ENCODE results near the gene UGT2B7. TPM values are rescaled to one million over a fixed set of nuclear protein-coding genes. Genes with fewer than 3 reads are reported as not detected.

UGT2B7 gene
- total RNA-seq, 4 donors from 2014 or later, result 0.68 to 1.5 (median 1.0) TPM; not detected in 1

DNA sequence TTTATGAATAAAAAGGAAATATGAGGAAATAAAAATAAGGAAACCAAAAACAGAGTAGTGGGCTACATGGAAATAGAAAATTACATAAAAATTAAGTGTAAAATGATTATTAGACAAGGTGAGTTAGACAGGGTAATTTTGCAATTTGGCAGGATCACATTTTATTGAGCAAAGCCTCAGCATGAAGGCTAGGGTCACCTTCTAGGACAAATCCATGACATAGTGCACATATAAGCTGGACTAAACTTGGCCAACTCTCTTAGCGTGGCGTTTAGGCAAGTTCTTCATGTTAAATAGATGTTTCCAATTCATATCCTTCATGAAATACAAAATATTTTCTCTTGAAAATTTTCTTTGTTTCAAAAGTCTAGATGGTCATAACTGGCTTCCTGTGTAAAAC is 25.7 kb upstream of the UGT2B7 start:
- no peak for TF ChIP-seq EP300 (IDR thresholded peaks at IDR 0.05)
- TF ChIP-seq POLR2AphosphoS5 (IDR thresholded peaks at IDR 0.05), result no peak
- no peak for TF ChIP-seq POLR2A (IDR thresholded peaks at IDR 0.05)
- TF ChIP-seq, protein P1, sequence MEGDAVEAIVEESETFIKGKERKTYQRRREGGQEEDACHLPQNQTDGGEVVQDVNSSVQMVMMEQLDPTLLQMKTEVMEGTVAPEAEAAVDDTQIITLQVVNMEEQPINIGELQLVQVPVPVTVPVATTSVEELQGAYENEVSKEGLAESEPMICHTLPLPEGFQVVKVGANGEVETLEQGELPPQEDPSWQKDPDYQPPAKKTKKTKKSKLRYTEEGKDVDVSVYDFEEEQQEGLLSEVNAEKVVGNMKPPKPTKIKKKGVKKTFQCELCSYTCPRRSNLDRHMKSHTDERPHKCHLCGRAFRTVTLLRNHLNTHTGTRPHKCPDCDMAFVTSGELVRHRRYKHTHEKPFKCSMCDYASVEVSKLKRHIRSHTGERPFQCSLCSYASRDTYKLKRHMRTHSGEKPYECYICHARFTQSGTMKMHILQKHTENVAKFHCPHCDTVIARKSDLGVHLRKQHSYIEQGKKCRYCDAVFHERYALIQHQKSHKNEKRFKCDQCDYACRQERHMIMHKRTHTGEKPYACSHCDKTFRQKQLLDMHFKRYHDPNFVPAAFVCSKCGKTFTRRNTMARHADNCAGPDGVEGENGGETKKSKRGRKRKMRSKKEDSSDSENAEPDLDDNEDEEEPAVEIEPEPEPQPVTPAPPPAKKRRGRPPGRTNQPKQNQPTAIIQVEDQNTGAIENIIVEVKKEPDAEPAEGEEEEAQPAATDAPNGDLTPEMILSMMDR (IDR thresholded peaks at IDR 0.05), result no peak
- Histone ChIP-seq H3K27me3 (no peaks in the 10 kb centered on the region), H3K9me3 (no peaks in the 10 kb centered on the region), H3K4me1 (no peaks in the 10 kb centered on the region), H3K36me3 (no peaks in the 10 kb centered on the region), H3K4me3 (no peak overlapping the region), H3K27ac (no peak overlapping the region)
- DNase-seq (ENCODE audit: low spot score in 2 of 2), result no peak
- 58% methylated on average over 2 of the region's 2 CpGs for WGBS

DNA sequence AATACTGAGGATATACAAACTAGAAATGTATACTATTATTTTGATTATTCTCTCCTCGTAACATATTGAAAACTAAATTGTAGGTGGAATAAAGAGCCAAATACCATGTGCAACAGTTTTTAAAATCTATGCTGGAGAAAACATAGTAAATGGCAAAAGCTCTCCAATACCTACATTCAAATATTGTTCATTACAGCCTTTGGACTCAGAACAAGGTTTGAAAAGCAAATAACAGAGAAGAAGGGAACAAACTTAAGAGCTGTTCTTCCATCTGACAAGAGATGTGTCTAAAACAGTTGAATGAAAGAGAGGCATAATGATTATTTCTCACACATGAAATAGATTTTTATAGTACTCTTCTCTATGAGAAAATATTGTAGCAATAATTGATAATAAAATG is 25.0 kb upstream of the UGT2B7 start:
- TF ChIP-seq POLR2A (IDR thresholded peaks at IDR 0.05), result no peak
- no peak for TF ChIP-seq POLR2AphosphoS5 (IDR thresholded peaks at IDR 0.05)
- TF ChIP-seq, protein P1 (IDR thresholded peaks at IDR 0.05), result no peak
- no peak for TF ChIP-seq EP300 (IDR thresholded peaks at IDR 0.05)
- no peaks in the 10 kb centered on the region for H3K4me1 ChIP-seq
- H3K36me3 ChIP-seq, result no peaks in the 10 kb centered on the region
- no peak overlapping the region for H3K4me3 ChIP-seq
- H3K27me3 ChIP-seq, result no peaks in the 10 kb centered on the region
- H3K27ac ChIP-seq, result no peak overlapping the region
- 86% methylated on average over 1 of the region's 1 CpG for whole genome bisulfite sequencing
- DNase-seq (ENCODE audit: low spot score in 2 of 2), result no peak
- no peaks in the 10 kb centered on the region for H3K9me3 ChIP-seq

DNA sequence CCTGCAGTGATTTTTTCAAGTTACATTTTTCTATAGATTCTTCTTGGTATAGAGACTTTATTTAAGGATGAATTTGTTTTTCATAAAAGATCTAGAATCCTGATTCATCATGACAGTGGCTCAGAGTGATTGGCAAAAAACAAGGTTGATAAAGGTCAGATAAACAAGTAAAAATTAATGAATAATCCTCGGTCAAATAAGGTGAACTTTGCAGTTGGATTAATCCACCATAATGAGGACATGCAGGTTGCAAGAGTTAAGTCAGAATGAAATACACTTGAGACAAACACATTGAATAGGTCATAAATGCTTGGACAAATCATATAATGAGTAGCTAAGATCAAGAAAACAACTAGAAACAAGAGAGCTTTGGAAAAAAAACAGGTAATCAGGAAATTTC is 22.9 kb upstream of the UGT2B7 start:
- H3K27me3 ChIP-seq, result no peaks in the 10 kb centered on the region
- TF ChIP-seq, protein P1 (IDR thresholded peaks at IDR 0.05), result no peak
- no peak for TF ChIP-seq POLR2AphosphoS5 (IDR thresholded peaks at IDR 0.05)
- no peak for TF ChIP-seq EP300 (IDR thresholded peaks at IDR 0.05)
- no peak for TF ChIP-seq POLR2A (IDR thresholded peaks at IDR 0.05)
- no peak overlapping the region for H3K27ac ChIP-seq
- no peaks in the 10 kb centered on the region for H3K36me3 ChIP-seq
- H3K9me3 ChIP-seq, result no peaks in the 10 kb centered on the region
- DNase-seq (ENCODE audit: low spot score in 2 of 2), result no peak
- WGBS, result 89% methylated on average over 1 of the region's 1 CpG
- H3K4me3 ChIP-seq, result no peak overlapping the region
- H3K4me1 ChIP-seq, result no peaks in the 10 kb centered on the region

DNA sequence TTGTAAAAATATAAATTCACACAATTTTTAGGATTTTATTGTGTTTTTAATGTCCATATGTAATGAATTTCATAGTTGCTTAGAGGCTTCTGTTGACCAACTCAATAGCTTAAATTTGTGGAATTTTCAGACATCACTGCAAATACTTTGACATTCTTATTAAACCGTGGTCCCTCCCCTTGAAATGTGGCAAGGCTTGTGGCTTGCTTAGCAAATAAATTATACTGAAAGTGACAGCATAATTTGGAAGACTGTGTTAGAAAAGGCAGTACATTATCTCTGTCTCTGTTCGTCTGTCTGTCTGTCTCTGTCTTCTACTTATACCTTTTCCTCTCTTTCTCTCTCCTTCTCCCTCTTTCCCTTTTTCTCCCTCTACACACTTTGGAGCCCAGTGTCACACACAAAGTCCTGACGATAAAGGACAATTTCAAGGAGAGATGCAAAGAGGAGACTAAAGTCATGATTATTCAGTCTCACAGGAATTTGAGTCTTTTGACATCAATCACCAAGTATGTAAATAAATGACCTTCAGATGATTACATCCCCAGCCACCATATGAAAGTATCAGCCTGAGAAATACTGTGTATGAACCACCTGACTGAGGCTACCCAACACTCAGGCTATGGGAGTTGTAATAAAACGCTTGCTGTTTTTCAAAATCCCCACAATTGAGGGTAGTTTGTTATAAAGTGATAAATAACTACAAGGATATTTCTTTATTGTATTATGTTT is 21.0 kb upstream of the UGT2B7 start:
- Histone ChIP-seq H3K9me3 (no peaks in the 10 kb centered on the region), H3K36me3 (no peaks in the 10 kb centered on the region), H3K27ac (no peak overlapping the region), H3K4me1 (no peaks in the 10 kb centered on the region), H3K27me3 (no peaks in the 10 kb centered on the region), H3K4me3 (no peak overlapping the region)
- TF ChIP-seq POLR2AphosphoS5 (IDR thresholded peaks at IDR 0.05) (no peak), POLR2A (IDR thresholded peaks at IDR 0.05) (no peak), EP300 (IDR thresholded peaks at IDR 0.05) (no peak)
- TF ChIP-seq, protein P1 (IDR thresholded peaks at IDR 0.05), result no peak
- WGBS, result 43% methylated on average over 4 of the region's 4 CpGs
- DNase-seq (ENCODE audit: low spot score in 2 of 2), result no peak

DNA sequence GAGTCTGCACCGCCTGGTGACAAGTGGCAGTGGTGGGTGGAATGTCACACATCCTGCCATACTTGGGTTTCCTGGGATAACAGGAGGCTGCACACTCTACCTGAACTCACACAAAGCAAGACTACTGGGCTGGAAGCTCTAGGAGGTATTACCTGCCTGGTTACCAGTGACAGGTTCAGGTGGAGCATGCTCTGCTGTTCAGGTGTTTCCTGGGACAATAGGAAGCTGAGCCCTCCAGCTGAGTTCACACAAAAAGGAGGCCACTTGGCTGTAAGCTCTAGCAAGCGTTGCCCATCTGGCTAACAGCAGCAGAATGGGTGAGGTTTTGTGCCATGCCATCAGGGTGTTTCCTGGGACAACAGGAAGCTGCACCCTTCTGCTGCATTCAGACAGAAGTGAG is 17.4 kb upstream of the UGT2B7 start:
- H3K9me3 ChIP-seq, result no peaks in the 10 kb centered on the region
- TF ChIP-seq, protein P1 (IDR thresholded peaks at IDR 0.05), result no peak
- TF ChIP-seq EP300 (IDR thresholded peaks at IDR 0.05) (no peak), POLR2AphosphoS5 (IDR thresholded peaks at IDR 0.05) (no peak), POLR2A (IDR thresholded peaks at IDR 0.05) (no peak)
- H3K27me3 ChIP-seq, result no peaks in the 10 kb centered on the region
- H3K36me3 ChIP-seq, result no peaks in the 10 kb centered on the region
- WGBS, result 81% methylated on average over 2 of the region's 2 CpGs
- no peak overlapping the region for H3K27ac ChIP-seq
- no peaks in the 10 kb centered on the region for H3K4me1 ChIP-seq
- DNase-seq (ENCODE audit: low spot score in 2 of 2), result no peak
- no peak overlapping the region for H3K4me3 ChIP-seq
